GM12878 (cell line): ENCODE data around the gene CATSPERD. TPM values are rescaled to one million over a fixed set of nuclear protein-coding genes. Genes with fewer than 3 reads are reported as not detected.

ENCODE experiments used
- ATAC-seq: fragments of 200-7000 bp; cut with Tn5 transposase; 3 replicates; pipeline ENCODE4 v1.9.1; 2020; ENCODE audit warnings: mild to moderate bottlenecking, moderate library complexity
- BruUV-seq: library from RNA; stranded (reverse); fragments of 400-500 nt; replicated peaks from 2 replicates; lab custom pipeline; 2021; lab: Mats Ljungman, UMichigan
- CTCF ChIA-PET: fragments of 300-600 bp; sonication (Branson Sonifier 250); formaldehyde crosslinking; extraction: SDS; loops from one replicate; lab custom pipeline; 2021; ENCODE audit warnings: inconsistent platforms; lab: Yijun Ruan, JAX
- POLR2A ChIA-PET: fragments of 350-600 bp; formaldehyde crosslinking; extraction: SDS; loops from one replicate; lab custom pipeline; 2021; ENCODE audit warnings: inconsistent platforms; lab: Charles Lee
- RAD21 ChIA-PET: fragments of 300-600 bp; sonication (Branson Sonifier 250); formaldehyde crosslinking; loops from one replicate; lab custom pipeline; 2023; ENCODE audit warnings: antibody characterized with exemption; ENCODE audit not compliant: unreplicated experiment; lab: Charles Lee
- SMC1A ChIA-PET: fragments of 300-600 bp; sonication (Branson Sonifier 250); formaldehyde crosslinking; loops from one replicate; lab custom pipeline; 2023; ENCODE audit not compliant: unreplicated experiment, uncharacterized antibody; lab: Charles Lee
- DNase-seq: peaks from one replicate; pipeline ENCODE4 v3.0.0-alpha.2; 2011; ENCODE audit warnings: low read depth, low spot score
- FAIRE-seq: peaks from 3 replicates; lab custom pipeline; 2011; peaks lifted over from hg19 to GRCh38; lab: Jason Lieb, UNC
- H2AFZ ChIP-seq: 2 replicates; pipeline ENCODE4 v1.6.0; 2011; ENCODE audit warnings: low read depth, low read length, control low read depth; ENCODE audit not compliant: control insufficient read depth
- H3K27ac ChIP-seq: 2 replicates; pipeline ENCODE4 v1.5.1; 2011; ENCODE audit warnings: control low read depth; ENCODE audit not compliant: control insufficient read depth, insufficient read depth
- H3K27me3 ChIP-seq, 2 experiments: replicated peaks in 1 of 2; 2 replicates each; pipeline versions ENCODE4 v1.6.0 to v1.6.1; 2011; ENCODE audit warnings: low read length in 1 of 2; ENCODE audit not compliant: control insufficient read depth in 2 of 2, insufficient read depth in 2 of 2
- H3K36me3 ChIP-seq, 2 experiments: 2 replicates each; pipeline ENCODE4 v1.5.1; 2011; ENCODE audit warnings: low read length in 1 of 2; ENCODE audit not compliant: control insufficient read depth in 2 of 2, insufficient read depth in 2 of 2
- H3K4me1 ChIP-seq: 2 replicates; pipeline ENCODE4 v1.6.1; 2011; ENCODE audit warnings: mild to moderate bottlenecking, low read length, moderate library complexity, mixed read lengths; ENCODE audit not compliant: control insufficient read depth, insufficient read depth
- H3K4me2 ChIP-seq: 2 replicates; pipeline ENCODE4 v1.6.0; 2011; ENCODE audit warnings: control low read depth; ENCODE audit not compliant: control insufficient read depth, insufficient read depth
- H3K4me3 ChIP-seq: fragments of 200-600 bp; sonication (generic); 2 replicates; pipeline ENCODE4 v1.5.1; 2016
- H3K79me2 ChIP-seq: 2 replicates; pipeline ENCODE4 v1.6.0; 2011; ENCODE audit warnings: low read length; ENCODE audit not compliant: control insufficient read depth, insufficient read depth
- H3K9ac ChIP-seq: 2 replicates; pipeline ENCODE4 v1.8.0; 2011; ENCODE audit warnings: low read length, control low read depth, mixed read lengths; ENCODE audit not compliant: control insufficient read depth, insufficient read depth
- H3K9me3 ChIP-seq: replicated peaks from 3 replicates; pipeline ENCODE4 v1.5.1; 2011; ENCODE audit warnings: mild to moderate bottlenecking, low read length; ENCODE audit not compliant: control insufficient read depth, insufficient read depth
- H4K20me1 ChIP-seq: 2 replicates; pipeline ENCODE4 v1.6.0; 2011; ENCODE audit not compliant: control insufficient read depth, insufficient read depth
- BCL3 ChIP-seq: IDR thresholded peaks from 2 replicates; pipeline ENCODE4 v1.6.1; 2011; ENCODE audit warnings: borderline replicate concordance, low read depth, mild to moderate bottlenecking, moderate library complexity, low read length; ENCODE audit not compliant: insufficient read depth, poor library complexity, severe bottlenecking
- BMI1 ChIP-seq: fragments of 450-650 bp; IDR thresholded peaks from 2 replicates; pipeline ENCODE4 v1.6.1; 2016; ENCODE audit warnings: mild to moderate bottlenecking, moderate library complexity, borderline replicate concordance
- CTCF ChIP-seq, 3 experiments: IDR thresholded peaks in 2 of 3; conservative IDR thresholded peaks in 1 of 3; 2 replicates each; pipeline ENCODE4 v1.5.1; 2011; ENCODE audit warnings: low read depth in 3 of 3, low read length in 3 of 3, mild to moderate bottlenecking in 3 of 3, control low read depth in 2 of 3, moderate library complexity in 2 of 3, inconsistent platforms in 1 of 3, mixed read lengths in 1 of 3; ENCODE audit not compliant: control insufficient read depth in 2 of 3, insufficient read depth in 1 of 3; ENCODE audit errors: extremely low read depth in 1 of 3
- DPF2 ChIP-seq: fragments of 450-650 bp; IDR thresholded peaks from 2 replicates; pipeline ENCODE4 v1.6.1; 2017; ENCODE audit warnings: mild to moderate bottlenecking
- ESRRA ChIP-seq: IDR thresholded peaks from 2 replicates; pipeline ENCODE4 v1.6.1; 2012; ENCODE audit warnings: mild to moderate bottlenecking, low read length, improper control_type of control experiment
- LARP7 ChIP-seq: fragments of 450-650 bp; IDR thresholded peaks from 2 replicates; pipeline ENCODE4 v1.6.1; 2017; ENCODE audit warnings: mild to moderate bottlenecking
- POLR2A ChIP-seq: IDR thresholded peaks from 2 replicates; pipeline ENCODE4 v1.6.1; 2011; ENCODE audit warnings: low read depth, mild to moderate bottlenecking, low read length
- POLR2AphosphoS5 ChIP-seq: IDR thresholded peaks from 2 replicates; pipeline ENCODE4 v1.6.1; 2011; ENCODE audit warnings: mild to moderate bottlenecking, low read length, inconsistent platforms
- SP1 ChIP-seq: IDR thresholded peaks from one replicate; pipeline ENCODE4 v1.6.1; 2011; ENCODE audit warnings: low read depth, low read length
- SPI1 ChIP-seq: IDR thresholded peaks from 2 replicates; pipeline ENCODE4 v1.6.1; 2011; ENCODE audit warnings: low read depth, mild to moderate bottlenecking, low read length, moderate library complexity, borderline replicate concordance; ENCODE audit not compliant: insufficient read depth
- SREBF1 ChIP-seq: IDR thresholded peaks from 2 replicates; pipeline ENCODE4 v1.6.1; 2012; ENCODE audit warnings: mild to moderate bottlenecking, low read length
- SUZ12 ChIP-seq: fragments of 200-600 bp; sonication (generic); IDR thresholded peaks from one replicate; pipeline ENCODE4 v1.6.1; 2018; ENCODE audit warnings: antibody characterized with exemption, mild to moderate bottlenecking; ENCODE audit not compliant: unreplicated experiment
- TAF1 ChIP-seq: IDR thresholded peaks from 2 replicates; pipeline ENCODE4 v1.6.1; 2011; ENCODE audit warnings: mild to moderate bottlenecking, low read depth, low read length, borderline replicate concordance
- TCF3 ChIP-seq: IDR thresholded peaks from 2 replicates; pipeline ENCODE4 v1.6.1; 2012; ENCODE audit warnings: low read depth, mild to moderate bottlenecking, low read length, borderline replicate concordance; ENCODE audit not compliant: insufficient read depth
- ZNF622 ChIP-seq: fragments of 450-650 bp; IDR thresholded peaks from 2 replicates; pipeline ENCODE4 v1.6.1; 2017; ENCODE audit warnings: mild to moderate bottlenecking, inconsistent platforms
- ZNF687 ChIP-seq: fragments of 450-650 bp; IDR thresholded peaks from 2 replicates; pipeline ENCODE4 v1.6.1; 2017; ENCODE audit warnings: mild to moderate bottlenecking, moderate library complexity
- WGBS: methylation state at CpG from one replicate; pipeline ENCODE4 v1.1.6; 2016; ENCODE audit warnings: low lambda C conversion rate; ENCODE audit not compliant: insufficient replicate concordance, insufficient coverage; ENCODE audit errors: missing lambda C conversion rate; 5-methylcytosine and 5-hydroxymethylcytosine counted together
- in situ Hi-C: fragments of 300-500 bp; cut with MboI; formaldehyde crosslinking; loops from 9 replicates; pipeline ENCODE4 v1.14.3; 2018; ENCODE audit warnings: mixed read lengths
- intact Hi-C: fragments of 100-400 bp; cut with micrococcal nuclease; formaldehyde crosslinking; loops from one replicate; pipeline ENCODE4 v1.14.2; 2022; ENCODE audit not compliant: unreplicated experiment
- polyA plus RNA-seq, 11 experiments: library from polyadenylated mRNA; depleted of rRNA in 4 of 11; unstranded in 6 of 11; stranded (reverse) in 5 of 11; fragments of >200 nt; fragmentation: Nextera tagmentation in 4 of 11; fragmentation: Illumina TruSeq in 1 of 11; extraction: Ambion mirVana in 4 of 11; extraction: Trizol in 1 of 11; gene quantifications; 1 replicate in 1 of 11; 2 replicates in 10 of 11; pipeline versions ENCODE4 v1.2.1 to v1.2.3, GENCODE V29; 2011 to 2016; ENCODE audit warnings: inconsistent platforms in 2 of 11, missing spikeins in 2 of 11, low read depth in 1 of 11
- total RNA-seq, 4 experiments: library from RNA; depleted of rRNA in 3 of 4; stranded (reverse); fragments of >200 nt in 3 of 4; fragmentation: Illumina TruSeq in 1 of 4; extraction: Trizol in 1 of 4; gene quantifications; 2 replicates each; pipeline versions ENCODE4 v1.2.1 to v1.2.3, GENCODE V29; 2013 to 2021

Gene CATSPERD
- total and polyA plus RNA-seq, 10 of the 15 experiments (the other 5 are each of a cell fraction or from before 2014, with no cell fraction given) = 0.02 to 0.38 (median 0.11) TPM; not detected in 5

GRCh38 chr19:5690955-5691821, 29.2 kb upstream of the CATSPERD start:
- ATAC-seq (no peak), FAIRE-seq (peak; percentile 27), DNase-seq (no peak)
- H3K9ac ChIP-seq = peak overlapping the region; percentile 98
- RAD21 ChIA-PET = no interaction called here
- peaks cover 49% of the 10 kb centered on the region for H3K79me2 ChIP-seq
- peak overlapping the region; percentile 64 for H3K4me2 ChIP-seq
- SMC1A ChIA-PET = no interaction called here
- peak overlapping the region; percentile 94 for H3K4me3 ChIP-seq
- BruUV-seq = TSS peak; percentile 93
- CTCF ChIA-PET = interaction anchor here (0.6 to 3.7 kb wide), 4 partner anchors 17 to 113 kb away, joined by 3 to 74 read pairs (median 20); partner anchors contain the start of genes CATSPERD, LONP1, SAFB and SAFB2
- no peaks in the 10 kb centered on the region for H3K27me3 ChIP-seq
- no peaks in the 10 kb centered on the region; the same call in 2 of the 3 replicates for H3K9me3 ChIP-seq
- WGBS = 4% methylated on average over 53 of the region's 54 CpGs
- H3K27ac ChIP-seq = peak overlapping the region; percentile 94
- in situ Hi-C loops = no loop called here
- no peak overlapping the region for H2AFZ ChIP-seq
- H3K36me3 ChIP-seq = peaks cover 7 to 45% of the 10 kb centered on the region in 2 experiments; a peak in 3 of 4 replicates
- intact Hi-C loops = loop anchor here (2.0 kb wide), 2 partner anchors 30 to 100 kb away; partner anchors contain the start of genes CATSPERD, DUS3L and LONP1
- H4K20me1 ChIP-seq = no peaks in the 10 kb centered on the region; the same call in none of the 2 replicates
- H3K4me1 ChIP-seq = peaks cover 10% of the 10 kb centered on the region
- POLR2A ChIA-PET = interaction anchor here (0.8 to 1.7 kb wide), 5 partner anchors 9 to 213 kb away, joined by 3 to 9 read pairs (median 4); partner anchors contain the start of genes NDUFA11, SAFB, SAFB2 and VMAC
- 0 out of 2 replicates have a peak, but pooled peaks have one; percentile 9 for TF ChIP-seq TCF3
- TF ChIP-seq LARP7 = no peak; the same call in 1 of the 2 replicates
- no peak for TF ChIP-seq CTCF (IDR thresholded peaks at IDR 0.05 in 2 of 3, conservative IDR thresholded peaks at IDR 0.05 in 1 of 3; ENCODE audit: control insufficient read depth in 2 of 3, extremely low read depth in 1 of 3, insufficient read depth in 1 of 3, low read depth in 3 of 3, low read length in 3 of 3)
- TF ChIP-seq ESRRA = no peak
- TF ChIP-seq SREBF1 = no peak
- peak; percentile 46 for TF ChIP-seq POLR2A
- no peak for TF ChIP-seq DPF2
- TF ChIP-seq TAF1 = no peak
- no peak for TF ChIP-seq SP1
- no peak for TF ChIP-seq SPI1
- no peak for TF ChIP-seq ZNF687
- no peak for TF ChIP-seq BMI1
- TF ChIP-seq BCL3 = peak; percentile 58
- no peak for TF ChIP-seq ZNF622
- no peak for TF ChIP-seq SUZ12
- peak; percentile 42 for TF ChIP-seq POLR2AphosphoS5
